Spinal cord (tissue), 10 donors: ENCODE data around the gene MET. TPM values are rescaled to one million over a fixed set of nuclear protein-coding genes. Genes with fewer than 3 reads are reported as not detected.
A peak's percentile ranks its signal among the peaks of the same experiment; 100 is the strongest.

Experiments
- DNase-seq, 6 donors: peaks; one replicate each; pipeline versions ENCODE4 v3.0.0 to v3.0.0-alpha.2; 2013 to 2015; ENCODE audit warnings: low spot score in 6 of 6, low read depth in 4 of 6
- H3K27ac ChIP-seq: one replicate; pipeline ENCODE4 v1.5.1; 2013; ENCODE audit warnings: low read depth, low read length, control low read depth
- H3K27me3 ChIP-seq: one replicate; pipeline ENCODE4 v1.6.1; 2013; ENCODE audit warnings: low read length; ENCODE audit not compliant: control insufficient read depth, insufficient read depth
- H3K36me3 ChIP-seq: one replicate; pipeline ENCODE4 v1.6.1; 2013; ENCODE audit warnings: low read length; ENCODE audit not compliant: control insufficient read depth, insufficient read depth
- H3K4me1 ChIP-seq: one replicate; pipeline ENCODE4 v1.6.1; 2013; ENCODE audit warnings: low read length; ENCODE audit not compliant: control insufficient read depth, insufficient read depth
- H3K4me3 ChIP-seq: one replicate; pipeline ENCODE4 v1.5.1; 2013; ENCODE audit warnings: low read depth, low read length, control low read depth
- H3K9me3 ChIP-seq: one replicate; pipeline ENCODE4 v1.6.1; 2013; ENCODE audit warnings: low read length; ENCODE audit not compliant: control insufficient read depth, insufficient read depth
- WGBS: methylation state at CpG from one replicate; pipeline ENCODE4 v1.1.5; 2013; ENCODE audit warnings: missing lambda C conversion rate; ENCODE audit not compliant: insufficient coverage; 5-methylcytosine and 5-hydroxymethylcytosine counted together
- polyA plus RNA-seq, 2 donors: library from polyadenylated mRNA; unstranded; fragments of 120-200 nt; gene quantifications; one replicate each; pipeline ENCODE4 v1.2.1, GENCODE V29; 2013; ENCODE audit not compliant: insufficient read length in 2 of 2
- total RNA-seq, 2 donors: library from RNA; depleted of rRNA in 1 of 2; stranded (reverse); fragments of 120-200 nt in 1 of 2; fragments of >200 nt in 1 of 2; gene quantifications; one replicate each; pipeline versions ENCODE4 v1.2.3 to v1.2.4, GENCODE V29; 2013 to 2014
- donor health status: healthy.

The MET gene
- total and polyA plus RNA-seq, 4 donors = 2.4 to 27.8 (median 10.0) TPM

DNA sequence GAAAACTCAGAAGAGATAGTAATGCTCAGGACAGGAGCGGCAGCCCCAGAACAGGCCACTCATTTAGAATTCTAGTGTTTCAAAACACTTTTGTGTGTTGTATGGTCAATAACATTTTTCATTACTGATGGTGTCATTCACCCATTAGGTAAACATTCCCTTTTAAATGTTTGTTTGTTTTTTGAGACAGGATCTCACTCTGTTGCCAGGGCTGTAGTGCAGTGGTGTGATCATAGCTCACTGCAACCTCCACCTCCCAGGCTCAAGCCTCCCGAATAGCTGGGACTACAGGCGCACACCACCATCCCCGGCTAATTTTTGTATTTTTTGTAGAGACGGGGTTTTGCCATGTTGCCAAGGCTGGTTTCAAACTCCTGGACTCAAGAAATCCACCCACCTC is 124.5 kb downstream of the MET start:
- WGBS = no CpG with 5 or more reads among the region's 5 CpGs
- Histone ChIP-seq H3K4me3 (no peak overlapping the region), H3K9me3 (no peaks in the 10 kb centered on the region), H3K4me1 (no peaks in the 10 kb centered on the region), H3K27ac (no peak overlapping the region), H3K27me3 (no peaks in the 10 kb centered on the region), H3K36me3 (no peaks in the 10 kb centered on the region)
- DNase-seq = no peak

- peak in 1 of 6 donors; percentile 6 for DNase-seq
- H3K9me3 ChIP-seq = no peaks in the 10 kb centered on the region
- H3K4me3 ChIP-seq = no peak overlapping the region
- no CpG with 5 or more reads among the region's 2 CpGs for WGBS
- H3K4me1 ChIP-seq = no peaks in the 10 kb centered on the region
- H3K27ac ChIP-seq = no peak overlapping the region
- no peaks in the 10 kb centered on the region for H3K36me3 ChIP-seq
- no peaks in the 10 kb centered on the region for H3K27me3 ChIP-seq
These were observed 125.6 kb downstream of the MET start for GRCh38 chr7:116797612-116798011.

DNA sequence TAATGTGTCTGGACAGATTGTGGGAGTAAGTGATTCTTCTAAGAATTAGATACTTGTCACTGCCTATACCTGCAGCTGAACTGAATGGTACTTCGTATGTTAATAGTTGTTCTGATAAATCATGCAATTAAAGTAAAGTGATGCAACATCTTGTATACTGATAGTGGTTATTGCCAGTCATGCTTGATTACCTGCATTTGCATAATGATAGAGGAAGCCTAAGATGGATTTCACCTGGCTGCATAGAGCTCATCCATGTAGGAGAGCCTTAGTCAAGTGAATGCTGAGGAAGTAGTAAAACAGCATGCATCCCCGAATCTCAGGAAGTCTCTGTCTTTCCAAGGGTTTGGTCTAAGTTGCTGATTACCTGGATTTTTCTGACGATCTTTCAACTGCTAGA is 126.2 kb downstream of the MET start:
- WGBS = 80% methylated on average over 2 of the region's 3 CpGs
- Histone ChIP-seq H3K4me3 (no peak overlapping the region), H3K27me3 (no peaks in the 10 kb centered on the region), H3K9me3 (no peaks in the 10 kb centered on the region), H3K4me1 (no peaks in the 10 kb centered on the region), H3K36me3 (no peaks in the 10 kb centered on the region), H3K27ac (no peak overlapping the region)
- DNase-seq = peak in 1 of 6 donors; percentile 45

GRCh38 chr7:116799916-116800315 is 127.9 kb downstream of the MET start:
- Histone ChIP-seq H3K4me1 (no peaks in the 10 kb centered on the region), H3K27ac (no peak overlapping the region), H3K27me3 (no peaks in the 10 kb centered on the region), H3K4me3 (no peak overlapping the region), H3K36me3 (no peaks in the 10 kb centered on the region), H3K9me3 (no peaks in the 10 kb centered on the region)
- DNase-seq = no peak

DNA sequence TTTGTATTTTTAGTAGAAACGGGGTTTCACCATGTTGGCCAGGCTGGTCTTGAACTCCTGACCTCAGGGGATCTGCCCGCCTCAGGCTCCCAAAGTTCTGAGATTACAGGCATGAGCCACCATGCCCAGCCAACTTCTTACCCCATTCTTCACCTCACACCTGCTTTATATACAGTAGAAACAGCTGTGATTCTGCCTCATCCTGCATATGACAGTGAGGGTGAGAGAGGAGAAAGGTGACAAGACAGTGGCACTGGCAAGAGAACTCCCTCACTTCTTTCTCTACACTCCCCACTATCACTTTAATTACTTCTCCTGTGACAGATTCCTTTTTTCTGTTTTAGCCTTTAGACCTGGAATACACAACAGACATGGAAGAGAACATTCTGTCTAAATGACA is 128.6 kb downstream of the MET start:
- no peaks in the 10 kb centered on the region for H3K4me1 ChIP-seq

DNA sequence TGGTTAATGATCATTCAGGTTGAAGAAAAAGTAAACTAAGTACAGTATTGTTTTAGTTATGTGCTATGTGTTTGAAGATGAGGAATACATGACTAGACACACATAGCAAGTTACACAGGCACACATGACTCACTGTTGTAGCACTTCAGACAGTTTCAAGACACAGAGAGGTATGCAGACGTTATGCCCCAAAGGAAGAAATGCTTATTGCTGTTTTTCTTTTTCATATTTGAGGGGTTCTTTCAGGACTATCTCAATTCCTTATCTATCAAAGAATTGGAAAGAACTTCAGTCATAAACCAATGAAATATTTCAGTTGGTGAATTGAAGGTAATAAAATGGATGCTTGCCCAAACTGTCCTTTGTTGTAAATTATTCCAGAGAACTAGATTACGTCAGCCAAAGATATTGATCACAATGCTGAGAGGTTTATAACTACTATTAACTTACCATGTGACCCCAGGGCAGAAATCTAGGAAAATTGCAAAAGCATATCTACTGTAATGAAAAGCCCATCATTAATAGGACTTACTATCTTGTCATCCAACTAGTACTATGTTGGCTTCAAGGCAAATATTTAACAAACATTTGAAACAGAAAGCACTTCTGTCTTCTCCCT is 129.2 kb downstream of the MET start:
- no peaks in the 10 kb centered on the region for H3K9me3 ChIP-seq
- no peak for DNase-seq
- WGBS = no CpG with 5 or more reads among the region's 2 CpGs
- no peaks in the 10 kb centered on the region for H3K4me1 ChIP-seq
- no peaks in the 10 kb centered on the region for H3K36me3 ChIP-seq
- no peaks in the 10 kb centered on the region for H3K27me3 ChIP-seq
- H3K27ac ChIP-seq = no peak overlapping the region
- no peak overlapping the region for H3K4me3 ChIP-seq

More for the DNA sequence above, 128.6 kb downstream of the MET start:
- Histone ChIP-seq H3K27me3 (no peaks in the 10 kb centered on the region), H3K36me3 (no peaks in the 10 kb centered on the region), H3K9me3 (no peaks in the 10 kb centered on the region), H3K4me3 (no peak overlapping the region), H3K27ac (no peak overlapping the region)
- no peak for DNase-seq
- WGBS = 100% methylated on average over 1 of the region's 2 CpGs

- DNase-seq = peak in 1 of 6 donors; percentile 22
- peak overlapping the region; percentile 82 for H3K27ac ChIP-seq
These were observed 130.2 kb downstream of the MET start for GRCh38 chr7:116802144-116802745.

GRCh38 chr7:116802746-116803152 is 130.8 kb downstream of the MET start:
- peak in 2 of 6 donors; percentile 52 to 63 for DNase-seq
- Histone ChIP-seq H3K4me3 (no peak overlapping the region), H3K9me3 (no peaks in the 10 kb centered on the region), H3K36me3 (no peaks in the 10 kb centered on the region), H3K27me3 (no peaks in the 10 kb centered on the region), H3K4me1 (no peaks in the 10 kb centered on the region), H3K27ac (peak overlapping the region; percentile 82)
- WGBS = 17% methylated on average over 2 of the region's 5 CpGs

More at GRCh38 chr7:116802144-116802745, 130.2 kb downstream of the MET start:
- H3K4me3 ChIP-seq = no peak overlapping the region
- 36% methylated on average over 3 of the region's 7 CpGs for WGBS
- H3K36me3 ChIP-seq = no peaks in the 10 kb centered on the region
- no peaks in the 10 kb centered on the region for H3K4me1 ChIP-seq
- no peaks in the 10 kb centered on the region for H3K9me3 ChIP-seq
- no peaks in the 10 kb centered on the region for H3K27me3 ChIP-seq

DNA sequence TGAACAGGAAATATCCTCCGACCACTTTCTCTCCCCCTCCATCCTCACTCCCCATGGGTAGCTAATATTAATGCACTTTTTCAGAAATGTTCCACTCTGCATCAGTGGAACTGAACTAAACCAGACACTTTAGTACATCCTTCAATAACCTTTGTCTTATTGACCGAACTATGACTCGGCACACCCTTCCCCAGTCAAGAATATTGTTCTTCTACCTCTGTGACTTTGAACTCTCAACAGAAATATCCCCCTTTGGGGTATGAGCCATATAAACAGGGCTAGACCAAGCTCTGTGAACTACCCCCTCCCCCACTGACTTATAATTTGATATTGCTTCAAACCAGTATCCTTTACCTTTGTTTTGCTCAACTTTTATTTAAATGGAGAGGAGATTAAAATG is 132.5 kb downstream of the MET start:
- Histone ChIP-seq H3K36me3 (no peaks in the 10 kb centered on the region), H3K27me3 (no peaks in the 10 kb centered on the region), H3K4me3 (no peak overlapping the region), H3K27ac (no peak overlapping the region), H3K4me1 (no peaks in the 10 kb centered on the region), H3K9me3 (no peaks in the 10 kb centered on the region)
- DNase-seq = no peak
- WGBS = 92% methylated on average over 2 of the region's 3 CpGs

DNA sequence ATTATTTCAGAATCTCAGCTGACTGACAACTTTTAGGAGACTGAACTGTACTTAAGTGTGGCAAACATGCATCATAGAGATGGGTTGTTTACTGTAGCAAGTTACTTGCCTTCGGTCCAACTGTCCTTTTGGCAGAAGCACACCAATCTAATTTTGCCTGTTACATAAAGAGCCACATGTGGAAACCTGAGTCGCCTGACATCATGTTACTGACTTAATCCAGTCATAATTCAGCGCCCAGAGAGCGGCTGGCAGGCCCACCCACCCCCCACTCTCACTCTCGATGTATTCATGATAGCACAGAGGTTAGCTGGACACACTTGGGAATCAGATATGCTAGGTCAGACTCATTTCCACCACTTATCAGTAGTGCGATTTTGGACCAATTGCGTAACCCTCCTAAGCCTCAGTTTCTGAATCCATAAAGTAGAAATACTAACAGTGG is 133.1 kb downstream of the MET start:
- H3K4me3 ChIP-seq = no peak overlapping the region
- no peaks in the 10 kb centered on the region for H3K36me3 ChIP-seq
- WGBS = 66% methylated on average over 3 of the region's 7 CpGs
- no peaks in the 10 kb centered on the region for H3K27me3 ChIP-seq
- no peak for DNase-seq
- no peaks in the 10 kb centered on the region for H3K9me3 ChIP-seq
- no peaks in the 10 kb centered on the region for H3K4me1 ChIP-seq
- no peak overlapping the region for H3K27ac ChIP-seq
